ENCODE data around the gene ZNF514. TPM values are rescaled to one million over a fixed set of nuclear protein-coding genes. Genes with fewer than 3 reads are reported as not detected.

ZNF514 gene
- polyA plus RNA-seq, 1 donor (not counting 4 experiments of a cell fraction or from before 2014, with no cell fraction given): 7.9 TPM

GRCh38 chr2:95207111-95207961 lies 47.7 kb upstream of the ZNF514 start, which contains the start of gene ZNF892:
Gene ZNF892 (plus strand): TSS chr2:95207521. CDS start chr2:95207816, 295 bp downstream.
- dilution Hi-C loops (cut with MboI; ENCODE audit: extremely low pct_ligation_motif_present, low sequenced_read_pairs): no loop called here
- Histone ChIP-seq H2AFZ (ENCODE audit: control insufficient read depth, low read length) (peak within 1 kb of the TSS; percentile 92), H3K79me2 (ENCODE audit: control insufficient read depth, insufficient read depth, low read length) (no peaks in the 10 kb centered on the region), H3K9ac (ENCODE audit: control insufficient read depth, extremely low read depth, insufficient read depth, low read length) (peak within 1 kb of the TSS; percentile 75), H4K20me1 (ENCODE audit: control insufficient read depth, extremely low read depth, insufficient read depth, low read length) (no peaks in the 10 kb centered on the region), H3K4me1 (ENCODE audit: control insufficient read depth, extremely low read depth, insufficient read depth, low read length) (peaks cover 9% of the 10 kb centered on the region), H3K9me3 (ENCODE audit: control insufficient read depth, low read depth, low read length) (peaks cover 23% of the 10 kb centered on the region), H3K36me3 (ENCODE audit: control insufficient read depth in 2 of 2, extremely low read depth in 1 of 2, insufficient read depth in 2 of 2, low read length in 2 of 2) (peaks cover 0 to 5% of the 10 kb centered on the region in 2 experiments), H3K27me3 (ENCODE audit: control insufficient read depth, extremely low read depth, insufficient read depth, low read length) (no peaks in the 10 kb centered on the region), H3K4me2 (ENCODE audit: control insufficient read depth, extremely low read depth, insufficient read depth, low read depth, low read length) (peak within 1 kb of the TSS; percentile 85), H3K9me1 (ENCODE audit: control insufficient read depth, extremely low read depth, insufficient read depth, low read length) (no peaks in the 10 kb centered on the region), H3K27ac (ENCODE audit: control insufficient read depth, insufficient read depth, low read length) (peak within 1 kb of the TSS; percentile 75), H3K4me3 (ENCODE audit: control insufficient read depth in 2 of 3, extremely low read depth in 1 of 3, insufficient read depth in 2 of 3, low read depth in 1 of 3, low read length in 3 of 3) (peak within 1 kb of the TSS; percentile 65 to 81 (median 77))
- TF ChIP-seq, protein P1, sequence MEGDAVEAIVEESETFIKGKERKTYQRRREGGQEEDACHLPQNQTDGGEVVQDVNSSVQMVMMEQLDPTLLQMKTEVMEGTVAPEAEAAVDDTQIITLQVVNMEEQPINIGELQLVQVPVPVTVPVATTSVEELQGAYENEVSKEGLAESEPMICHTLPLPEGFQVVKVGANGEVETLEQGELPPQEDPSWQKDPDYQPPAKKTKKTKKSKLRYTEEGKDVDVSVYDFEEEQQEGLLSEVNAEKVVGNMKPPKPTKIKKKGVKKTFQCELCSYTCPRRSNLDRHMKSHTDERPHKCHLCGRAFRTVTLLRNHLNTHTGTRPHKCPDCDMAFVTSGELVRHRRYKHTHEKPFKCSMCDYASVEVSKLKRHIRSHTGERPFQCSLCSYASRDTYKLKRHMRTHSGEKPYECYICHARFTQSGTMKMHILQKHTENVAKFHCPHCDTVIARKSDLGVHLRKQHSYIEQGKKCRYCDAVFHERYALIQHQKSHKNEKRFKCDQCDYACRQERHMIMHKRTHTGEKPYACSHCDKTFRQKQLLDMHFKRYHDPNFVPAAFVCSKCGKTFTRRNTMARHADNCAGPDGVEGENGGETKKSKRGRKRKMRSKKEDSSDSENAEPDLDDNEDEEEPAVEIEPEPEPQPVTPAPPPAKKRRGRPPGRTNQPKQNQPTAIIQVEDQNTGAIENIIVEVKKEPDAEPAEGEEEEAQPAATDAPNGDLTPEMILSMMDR (optimal IDR thresholded peaks at IDR 0.05 in 1 of 3, IDR thresholded peaks at IDR 0.05 in 1 of 3, conservative IDR thresholded peaks at IDR 0.05 in 1 of 3; ENCODE audit: extremely low read depth in 1 of 3, insufficient read depth in 2 of 3, low read length in 3 of 3): peak; percentile 30 to 73 (median 39)
- TF ChIP-seq EZH2 (IDR thresholded peaks at IDR 0.05; ENCODE audit: low read length): no peak
- FAIRE-seq (no peak), DNase-seq (ENCODE audit: low read depth, low spot score) (peak; percentile 54)

- H3K4me3 ChIP-seq (ENCODE audit: control insufficient read depth in 2 of 3, extremely low read depth in 1 of 3, insufficient read depth in 2 of 3, low read depth in 1 of 3, low read length in 3 of 3): no peak overlapping the region
- H3K4me1 ChIP-seq (ENCODE audit: control insufficient read depth, extremely low read depth, insufficient read depth, low read length): peaks cover 9% of the 10 kb centered on the region
- H3K36me3 ChIP-seq (ENCODE audit: control insufficient read depth in 2 of 2, extremely low read depth in 1 of 2, insufficient read depth in 2 of 2, low read length in 2 of 2): peaks cover 0 to 3% of the 10 kb centered on the region in 2 experiments
- no peaks in the 10 kb centered on the region for H3K9me1 ChIP-seq (ENCODE audit: control insufficient read depth, extremely low read depth, insufficient read depth, low read length)
- DNase-seq (ENCODE audit: low read depth, low spot score) (no peak), FAIRE-seq (no peak)
- H4K20me1 ChIP-seq (ENCODE audit: control insufficient read depth, extremely low read depth, insufficient read depth, low read length): no peaks in the 10 kb centered on the region
- TF ChIP-seq EZH2 (IDR thresholded peaks at IDR 0.05; ENCODE audit: low read length): no peak
- TF ChIP-seq, protein P1 (optimal IDR thresholded peaks at IDR 0.05 in 1 of 3, IDR thresholded peaks at IDR 0.05 in 1 of 3, conservative IDR thresholded peaks at IDR 0.05 in 1 of 3; ENCODE audit: extremely low read depth in 1 of 3, insufficient read depth in 2 of 3, low read length in 3 of 3): no peak
- H3K79me2 ChIP-seq (ENCODE audit: control insufficient read depth, insufficient read depth, low read length): no peaks in the 10 kb centered on the region
- H2AFZ ChIP-seq (ENCODE audit: control insufficient read depth, low read length): no peak overlapping the region
- H3K27me3 ChIP-seq (ENCODE audit: control insufficient read depth, extremely low read depth, insufficient read depth, low read length): no peaks in the 10 kb centered on the region
- H3K9me3 ChIP-seq (ENCODE audit: control insufficient read depth, low read depth, low read length): peaks cover 12% of the 10 kb centered on the region
- H3K27ac ChIP-seq (ENCODE audit: control insufficient read depth, insufficient read depth, low read length): no peak overlapping the region
- no peak overlapping the region for H3K9ac ChIP-seq (ENCODE audit: control insufficient read depth, extremely low read depth, insufficient read depth, low read length)
- dilution Hi-C loops (cut with MboI; ENCODE audit: extremely low pct_ligation_motif_present, low sequenced_read_pairs): no loop called here
- H3K4me2 ChIP-seq (ENCODE audit: control insufficient read depth, extremely low read depth, insufficient read depth, low read depth, low read length): peak overlapping the region; percentile 85
Measured at GRCh38 chr2:95206096-95206495, 46.4 kb upstream of the ZNF514 start.

Data from keratinocyte (primary cell).